HG03025 (cell line): ENCODE measurements around the gene BIN1.
A peak's percentile ranks its signal among the peaks of the same experiment; 100 is the strongest.

Source experiments
- ATAC-seq: cut with Tn5 transposase; IDR thresholded peaks from one replicate; pipeline ENCODE4 v1.9.1; 2021; ENCODE audit warnings: mild to moderate bottlenecking, moderate library complexity; ENCODE audit not compliant: unreplicated experiment, low FRiP score

The BIN1 gene

DNA sequence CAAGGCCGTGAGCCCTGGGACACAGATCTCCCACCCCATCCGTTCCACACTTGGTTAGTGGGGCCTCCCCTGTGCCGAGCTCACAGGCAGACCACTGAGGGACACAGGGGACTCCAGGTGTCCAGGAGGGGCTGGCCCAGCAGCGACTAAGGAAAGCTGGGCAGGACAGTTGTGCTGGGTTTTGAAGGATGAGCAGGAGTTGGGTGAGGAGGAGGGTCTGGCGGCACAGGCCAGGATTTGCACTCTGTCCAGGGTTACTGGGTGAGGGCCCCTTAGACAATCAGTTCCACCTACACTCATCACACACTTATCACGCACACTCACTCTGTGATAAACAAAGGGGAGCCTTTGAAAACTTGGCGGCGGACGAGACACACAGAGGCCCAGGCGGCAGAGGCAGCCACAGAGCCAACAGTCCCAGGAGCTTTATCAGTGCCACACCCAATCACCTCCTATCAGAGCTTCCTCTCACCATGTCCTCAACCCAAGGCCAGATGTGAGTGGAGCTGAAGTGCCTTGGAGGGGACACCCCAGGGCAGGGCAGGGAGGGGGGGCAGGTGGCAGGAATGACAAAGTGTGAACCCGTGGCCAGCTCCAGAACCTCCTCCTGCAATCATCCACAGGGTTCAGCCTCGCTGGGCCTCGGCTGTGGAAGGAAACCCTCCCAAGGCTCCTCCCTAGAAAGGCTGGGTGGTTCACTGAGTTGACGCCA, 26.6 kb downstream of the BIN1 start:
- no peak for ATAC-seq

DNA sequence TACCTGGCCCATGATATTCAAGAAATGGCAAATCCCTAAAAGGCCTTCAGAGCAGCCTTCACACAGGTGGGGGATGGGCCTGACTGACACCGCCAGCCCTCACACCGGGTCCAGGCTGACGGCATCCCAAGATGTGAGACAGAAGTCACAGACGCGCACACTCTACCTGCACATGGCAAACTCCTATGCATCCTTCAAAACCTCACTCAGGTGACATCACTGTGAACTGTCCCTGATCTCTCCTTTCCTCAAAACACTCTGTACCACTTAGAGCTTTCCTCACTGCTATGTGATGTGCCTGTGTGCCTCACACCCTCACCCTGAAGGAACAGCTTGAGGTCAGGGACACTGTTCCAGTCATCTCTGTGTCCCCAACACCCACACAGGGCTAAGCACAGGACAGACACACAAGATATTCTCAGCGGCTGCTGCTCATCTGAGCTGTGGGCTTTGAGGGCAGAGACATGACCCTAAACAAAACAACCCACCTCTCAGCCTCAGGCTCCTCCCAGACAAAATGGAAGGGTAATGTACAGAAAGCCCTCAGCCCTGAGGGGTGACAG, 27.5 kb downstream of the BIN1 start:
- no peak for ATAC-seq

DNA sequence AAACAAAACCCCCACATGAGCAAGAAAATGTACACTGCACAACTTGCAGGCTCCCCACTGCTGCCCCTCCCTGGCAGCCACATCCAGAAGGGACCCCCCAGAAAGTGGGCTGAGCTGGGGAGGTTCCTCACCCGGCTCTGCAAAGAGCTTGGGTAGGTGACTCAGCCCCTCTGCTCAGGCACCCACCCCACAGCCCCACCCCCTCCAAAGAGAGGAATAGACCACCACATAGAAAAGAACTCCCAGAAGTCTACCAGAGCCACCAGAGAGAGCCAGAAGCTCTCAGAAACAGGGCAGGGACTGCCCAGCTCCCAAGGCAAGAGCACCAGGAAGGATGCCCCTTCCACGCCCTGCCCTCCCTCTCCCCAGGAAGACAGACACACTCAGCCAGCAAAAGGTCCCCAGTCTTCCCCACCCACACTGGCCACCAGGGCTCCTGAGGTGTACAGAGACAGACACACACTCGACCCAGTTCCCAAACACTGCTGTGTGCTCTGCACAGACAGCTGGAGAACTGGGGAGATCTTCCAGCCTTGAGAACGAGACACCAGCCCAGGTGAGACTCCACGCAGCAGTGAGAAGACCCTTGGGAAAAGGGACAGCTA, 28.2 kb downstream of the BIN1 start:
- no peak for ATAC-seq

DNA sequence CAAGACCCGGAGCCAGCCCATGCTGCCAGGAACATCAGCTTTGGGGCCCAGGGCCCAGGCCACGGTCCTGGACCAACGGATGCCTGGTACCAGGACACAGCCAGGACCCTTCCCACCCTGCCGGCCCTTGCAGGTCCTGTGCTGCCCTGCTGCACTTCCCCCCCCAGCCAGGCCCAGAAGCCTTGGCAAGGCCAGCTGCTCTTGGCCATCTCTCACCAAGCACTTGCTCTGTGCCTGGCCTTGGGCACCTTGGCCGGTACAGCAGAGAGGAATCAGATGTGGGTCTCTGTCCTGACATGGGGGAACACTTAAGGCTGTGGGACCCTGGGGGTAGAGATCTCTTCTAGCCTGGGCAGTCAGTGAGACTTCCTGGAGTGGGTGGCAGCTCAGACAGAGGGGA, 28.9 kb downstream of the BIN1 start:
- ATAC-seq: no peak

DNA sequence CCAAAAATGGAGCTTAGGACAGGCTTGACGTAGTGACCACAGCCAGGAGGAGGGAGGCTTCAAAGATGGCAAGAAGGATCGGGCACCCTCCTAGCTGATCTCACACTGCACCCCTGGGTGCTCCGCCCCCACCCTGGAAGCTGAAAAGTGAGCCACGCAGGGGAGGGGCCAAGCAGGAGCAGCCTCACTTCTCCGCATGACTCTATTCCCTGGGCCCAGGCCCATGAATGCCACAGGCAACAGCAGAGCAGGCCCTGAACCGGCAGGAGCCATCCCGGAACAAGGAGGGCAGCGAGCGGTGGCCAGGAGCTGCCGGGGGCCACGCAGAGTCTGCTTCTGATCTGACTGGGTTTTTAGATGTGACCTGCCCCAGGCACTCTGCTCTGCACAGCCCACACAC, 30.0 kb downstream of the BIN1 start:
- no peak for ATAC-seq

DNA sequence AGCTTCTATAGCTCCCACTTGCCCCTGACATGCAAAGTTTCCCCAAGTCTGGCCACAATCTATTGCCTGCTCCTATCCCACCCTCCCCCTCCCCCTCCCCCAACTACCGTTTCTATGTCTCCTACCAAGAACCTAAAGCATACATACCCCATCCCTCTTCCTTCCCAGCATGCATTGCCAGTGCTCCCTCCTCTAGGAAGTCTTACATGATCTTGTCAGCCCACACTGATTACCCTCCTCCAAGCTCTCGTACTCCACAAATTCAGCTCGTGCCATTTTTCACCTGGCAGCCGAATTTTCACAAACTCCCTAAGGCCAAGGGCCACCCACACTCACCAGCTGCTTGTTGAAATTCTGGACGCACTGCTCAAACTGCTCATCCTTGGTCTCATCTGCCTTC, 30.7 kb downstream of the BIN1 start:
- ATAC-seq: no peak

DNA sequence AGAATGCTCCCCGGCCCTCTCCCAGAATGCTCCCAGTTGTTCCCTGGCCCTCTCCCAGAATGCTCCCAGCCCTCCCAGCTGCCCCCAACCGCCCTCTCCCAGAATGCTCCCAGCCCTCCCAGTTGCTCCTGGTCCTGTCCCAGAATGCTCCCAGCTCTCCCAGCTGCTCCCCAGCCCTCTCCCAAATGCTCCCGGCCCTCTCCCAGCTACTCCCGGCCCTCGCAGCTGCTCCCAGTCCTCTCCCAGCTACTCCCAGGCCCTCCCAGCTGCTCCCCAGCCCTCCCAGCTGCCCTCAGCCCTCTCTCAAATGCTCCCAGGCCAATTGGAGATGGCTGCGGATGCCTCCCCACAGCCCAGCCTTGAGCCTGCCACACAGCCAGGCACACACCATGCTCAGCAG, 31.1 kb downstream of the BIN1 start:
- ATAC-seq: no peak

DNA sequence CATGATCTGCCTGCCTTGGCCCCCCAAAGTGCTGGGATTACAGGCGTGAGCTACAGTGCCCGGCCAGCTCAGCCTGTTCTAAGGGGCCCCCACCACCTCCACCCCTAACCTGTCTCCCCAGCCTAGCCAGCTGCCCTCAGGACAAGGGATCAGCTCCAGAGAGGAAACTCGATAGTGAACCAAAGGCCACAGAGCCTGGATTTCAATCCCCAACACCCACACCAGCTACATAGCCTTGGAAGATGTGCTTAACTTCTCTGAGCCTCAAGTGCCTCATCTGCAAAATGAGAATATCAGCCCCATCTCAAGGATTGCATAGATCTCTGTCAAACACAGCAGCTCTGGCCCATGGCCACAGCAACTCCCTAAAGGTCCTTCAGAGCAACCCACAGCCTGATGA, 32.0 kb downstream of the BIN1 start:
- no peak for ATAC-seq

DNA sequence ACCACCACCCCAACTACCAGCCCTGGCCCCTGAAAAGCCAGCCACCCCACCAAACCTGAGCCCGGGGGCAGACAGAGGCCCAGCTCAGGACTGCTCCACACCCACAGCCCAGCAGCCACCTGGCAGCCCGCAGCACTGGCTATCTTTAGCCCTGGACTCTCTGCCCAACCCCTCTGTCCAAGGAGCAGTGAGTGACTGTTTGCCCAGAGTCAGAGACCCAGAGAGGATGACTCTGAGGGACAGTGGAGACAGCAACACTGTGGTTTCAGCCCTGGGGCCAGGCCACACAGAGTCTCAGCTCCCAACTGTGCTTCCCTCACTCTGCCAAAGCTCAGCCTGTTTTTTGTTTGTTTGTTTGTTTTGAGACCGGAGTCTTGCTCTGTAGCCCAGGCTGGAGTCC, 32.6 kb downstream of the BIN1 start:
- no peak for ATAC-seq

DNA sequence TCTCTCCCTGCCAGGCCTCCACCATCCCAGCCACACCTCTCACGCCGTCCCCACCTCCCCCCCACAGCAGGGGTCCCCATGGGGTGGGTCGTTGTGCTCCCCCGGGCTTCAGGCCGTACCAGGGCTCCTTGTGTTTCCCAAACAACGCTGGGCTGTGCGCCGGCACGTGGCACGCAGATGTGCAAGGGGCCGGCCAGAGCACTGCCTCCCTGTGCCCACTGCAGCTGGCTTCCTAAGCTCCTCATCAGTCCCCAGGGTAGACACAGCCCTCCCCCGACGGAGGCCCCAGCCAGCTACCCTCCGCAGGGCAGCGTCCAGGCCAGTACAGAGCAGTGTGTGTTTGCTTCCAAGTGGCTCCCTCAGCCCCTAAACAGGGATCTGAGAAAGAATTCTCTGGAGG, 34.0 kb downstream of the BIN1 start:
- ATAC-seq: no peak

DNA sequence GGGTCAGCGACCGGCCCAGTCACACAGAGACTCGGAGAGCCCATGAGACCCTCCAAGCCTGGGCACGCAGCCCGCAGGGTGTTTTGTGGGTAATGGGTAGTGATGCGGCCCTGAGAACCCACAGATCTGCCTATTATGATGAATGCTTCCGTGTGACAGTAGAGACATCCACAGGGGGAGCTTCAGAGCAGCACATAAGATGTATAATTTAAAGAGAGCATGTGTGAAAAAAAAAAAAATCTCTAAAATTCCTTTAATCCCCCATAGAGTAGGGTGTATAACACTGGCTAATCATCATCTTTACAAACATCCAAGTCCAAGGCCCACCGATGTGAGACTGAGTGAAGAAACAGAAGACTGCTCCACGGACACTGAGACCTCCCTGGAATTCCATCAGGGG, 34.6 kb downstream of the BIN1 start:
- ATAC-seq: no peak

DNA sequence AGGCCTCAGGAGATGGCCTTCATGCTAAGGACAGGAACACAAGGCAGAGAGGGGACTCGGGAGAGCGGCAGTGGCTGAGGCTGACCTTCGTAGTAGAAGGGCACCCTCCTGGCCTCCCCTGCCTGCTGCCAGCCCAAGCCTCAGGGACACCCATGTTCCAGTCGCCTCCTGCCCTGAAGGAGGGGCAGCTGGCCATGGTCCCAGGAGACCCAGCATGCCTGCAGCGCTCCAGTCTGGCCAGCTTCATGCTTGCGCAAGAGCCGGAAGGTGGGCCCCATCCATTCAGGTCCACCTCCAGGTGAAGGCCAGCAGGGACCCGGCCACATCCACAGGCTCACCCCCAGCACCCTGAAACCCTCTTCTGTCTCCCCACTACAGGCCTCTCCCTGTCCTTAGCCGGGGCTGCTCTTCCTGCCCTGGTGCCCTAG, 35.0 kb downstream of the BIN1 start:
- ATAC-seq: no peak

DNA sequence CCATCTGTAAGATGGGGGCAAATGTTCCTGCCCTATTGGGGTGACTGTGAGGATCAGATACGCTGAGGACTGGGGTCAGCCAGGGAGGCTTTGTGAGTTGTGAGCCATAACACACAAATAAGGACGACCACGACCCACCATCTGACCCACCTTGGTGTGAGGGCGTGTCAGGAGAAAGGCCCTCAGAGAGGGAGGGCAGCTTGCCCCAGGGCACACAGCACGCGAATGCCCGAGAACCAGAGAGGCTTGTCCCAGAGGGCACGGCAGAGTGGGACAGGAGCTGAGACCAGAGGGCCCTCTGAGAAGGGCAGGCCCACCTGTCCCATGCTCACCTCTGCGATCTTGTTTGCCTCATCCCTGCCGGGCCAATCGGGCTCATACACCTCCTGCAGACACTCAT, 36.7 kb downstream of the BIN1 start:
- ATAC-seq: no peak

DNA sequence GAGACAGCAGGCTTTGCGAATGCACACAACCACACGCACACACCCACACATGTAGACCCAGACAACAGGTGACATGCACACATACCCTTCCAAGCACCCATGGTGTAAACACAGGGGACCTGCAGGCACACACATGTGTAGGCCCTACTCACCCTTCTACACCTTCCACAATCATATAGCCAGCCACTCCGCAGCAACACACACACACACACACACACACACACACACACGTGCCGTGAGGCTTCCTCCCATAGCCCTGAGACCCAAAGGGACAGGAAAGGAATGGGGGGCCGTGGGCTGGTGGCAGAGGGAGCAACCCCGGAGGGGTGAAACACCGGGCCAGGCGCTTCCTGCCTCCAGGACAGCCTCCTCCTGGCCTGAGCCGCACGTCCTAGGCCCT, 37.4 kb downstream of the BIN1 start:
- ATAC-seq: no peak

DNA sequence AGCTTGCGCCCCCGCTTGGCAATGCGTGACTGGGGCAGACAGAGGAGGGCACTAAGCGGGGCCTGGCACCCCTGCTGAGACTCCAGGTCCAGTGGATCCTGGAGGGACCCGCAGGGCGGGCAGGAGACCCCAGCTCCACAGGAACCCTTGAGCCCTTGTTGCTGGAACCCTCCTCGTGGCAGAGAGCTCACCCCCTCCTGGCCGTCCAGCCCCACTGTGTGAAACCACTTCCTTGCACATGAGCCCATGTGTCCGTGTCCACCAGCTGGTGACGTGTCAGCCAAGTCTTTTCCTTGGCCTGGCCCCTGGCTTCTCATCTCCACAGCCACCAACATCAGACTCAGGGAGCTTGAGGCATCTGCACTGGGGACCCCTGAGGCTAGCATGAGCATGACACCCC, 38.0 kb downstream of the BIN1 start:
- no peak for ATAC-seq

DNA sequence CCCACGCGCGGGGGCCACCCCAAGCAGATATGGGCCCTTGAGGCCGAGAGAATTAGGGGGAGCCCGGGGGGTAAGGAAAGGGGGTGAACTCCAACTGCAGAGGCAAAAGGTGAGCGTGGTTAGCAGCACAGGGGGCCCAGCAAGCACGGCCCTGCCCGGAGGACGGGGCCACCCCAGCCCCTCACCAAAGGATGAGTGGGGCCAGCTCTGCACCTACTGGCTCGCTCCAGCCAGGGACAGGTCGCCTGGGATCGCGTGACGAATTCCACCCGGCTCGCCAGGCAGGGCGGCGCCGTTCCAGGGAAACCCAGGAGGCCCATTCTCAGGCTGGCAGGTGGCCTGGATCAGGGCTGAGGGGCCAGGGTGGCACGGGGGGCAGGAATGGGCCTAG, 38.6 kb downstream of the BIN1 start:
- no peak for ATAC-seq

DNA sequence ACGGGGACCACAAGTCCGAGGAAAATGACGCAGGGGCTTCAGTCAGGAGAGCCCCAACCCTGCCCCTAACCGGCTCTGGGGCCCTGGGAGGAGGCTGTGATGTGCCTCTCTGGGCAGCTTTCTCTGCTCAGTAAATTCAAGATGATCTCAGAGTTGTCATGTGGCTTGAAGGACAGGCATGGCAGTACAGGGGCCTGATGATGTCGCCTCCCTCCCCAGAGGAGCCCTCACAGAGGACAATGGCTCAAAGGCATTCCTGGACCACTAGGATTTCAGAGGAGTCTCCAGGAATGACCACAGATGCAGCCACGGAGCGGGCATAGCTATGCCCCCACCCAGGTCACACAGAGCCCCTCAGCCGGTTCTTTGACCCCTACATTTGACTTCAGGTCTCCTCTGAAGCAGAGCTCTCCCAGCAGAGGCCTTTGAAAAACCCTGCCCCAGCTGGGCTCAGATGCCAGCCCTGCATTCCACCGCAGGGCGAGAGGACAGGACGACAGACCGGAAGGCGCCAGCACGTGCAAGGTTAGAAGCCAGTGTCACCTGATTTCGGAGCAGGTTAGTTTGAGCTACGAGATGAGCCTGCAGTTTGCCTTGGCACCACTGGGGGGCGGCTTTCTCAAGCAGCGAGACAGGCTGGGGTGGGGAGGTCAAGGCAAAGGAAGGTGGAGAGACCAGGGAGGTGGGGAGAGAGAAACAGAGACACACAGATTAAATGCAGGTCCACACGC, 39.2 kb downstream of the BIN1 start:
- ATAC-seq: no peak

DNA sequence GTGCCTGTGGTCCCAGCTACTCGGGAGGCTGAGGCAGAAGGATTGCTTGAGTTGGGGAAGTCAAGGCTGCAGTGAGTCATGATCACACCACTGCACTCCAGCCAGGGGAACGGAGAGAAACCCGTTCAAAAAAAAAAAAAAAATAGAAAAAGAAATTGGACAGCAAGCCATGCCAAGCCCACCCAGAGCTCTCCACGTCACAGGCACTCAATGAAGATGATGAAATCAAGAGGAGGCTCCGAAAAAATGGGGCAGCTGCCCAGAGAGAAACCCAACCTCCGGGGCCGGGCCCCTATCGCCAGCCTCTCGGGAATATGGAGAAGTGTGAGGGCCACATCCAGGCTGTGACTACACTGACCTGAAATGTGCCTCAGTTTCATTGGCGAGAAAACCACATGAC, 40.0 kb downstream of the BIN1 start:
- no peak for ATAC-seq

DNA sequence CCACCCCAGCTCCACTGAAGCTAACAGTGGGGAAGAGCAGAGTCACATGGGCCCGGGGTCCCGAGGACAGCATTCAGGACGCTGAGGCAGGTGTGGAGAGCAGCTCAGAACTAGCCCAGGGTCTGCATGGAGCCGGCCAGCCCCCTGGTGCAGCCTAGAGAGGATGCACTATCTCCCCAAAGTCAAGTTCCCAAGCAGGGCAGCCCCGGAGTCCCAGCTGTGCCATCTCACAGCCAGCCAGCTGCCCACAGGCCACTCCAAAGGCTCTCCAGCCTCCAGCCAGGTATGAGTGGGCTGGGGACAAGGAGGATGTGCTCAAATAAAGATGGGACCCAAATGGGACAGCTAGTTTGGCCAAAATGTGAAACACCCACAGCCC, 41.0 kb downstream of the BIN1 start:
- ATAC-seq: no peak

DNA sequence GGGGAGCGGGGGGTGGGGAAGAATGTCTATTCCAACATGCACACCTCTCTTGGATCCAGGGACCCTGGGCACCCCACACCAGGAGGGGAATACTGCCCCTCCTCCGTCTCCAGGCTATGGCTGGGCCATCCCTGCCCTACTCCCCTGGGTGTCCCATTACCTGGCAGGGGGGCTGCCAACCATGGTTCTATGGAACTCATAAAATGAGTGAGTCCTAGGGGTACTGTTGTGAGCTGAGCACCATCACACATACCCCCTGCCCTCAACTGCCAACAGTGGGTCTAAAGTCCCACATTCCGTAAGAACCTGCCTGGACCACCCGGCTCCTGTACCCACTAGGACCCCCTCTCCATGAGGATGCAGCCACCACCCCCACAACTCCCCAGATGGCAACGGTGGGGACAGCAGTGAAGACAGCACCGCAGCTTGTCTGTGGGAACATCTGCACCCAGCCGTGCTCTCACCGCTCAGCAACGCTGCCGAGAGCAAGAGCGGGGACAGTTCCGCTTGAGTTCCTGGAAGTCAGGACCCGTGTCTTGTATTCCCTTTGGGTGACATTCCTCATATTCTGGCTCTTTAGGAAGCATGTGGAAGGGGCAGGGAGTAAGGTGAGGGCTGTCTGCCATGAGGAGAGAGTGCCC, 41.5 kb downstream of the BIN1 start:
- ATAC-seq: no peak

DNA sequence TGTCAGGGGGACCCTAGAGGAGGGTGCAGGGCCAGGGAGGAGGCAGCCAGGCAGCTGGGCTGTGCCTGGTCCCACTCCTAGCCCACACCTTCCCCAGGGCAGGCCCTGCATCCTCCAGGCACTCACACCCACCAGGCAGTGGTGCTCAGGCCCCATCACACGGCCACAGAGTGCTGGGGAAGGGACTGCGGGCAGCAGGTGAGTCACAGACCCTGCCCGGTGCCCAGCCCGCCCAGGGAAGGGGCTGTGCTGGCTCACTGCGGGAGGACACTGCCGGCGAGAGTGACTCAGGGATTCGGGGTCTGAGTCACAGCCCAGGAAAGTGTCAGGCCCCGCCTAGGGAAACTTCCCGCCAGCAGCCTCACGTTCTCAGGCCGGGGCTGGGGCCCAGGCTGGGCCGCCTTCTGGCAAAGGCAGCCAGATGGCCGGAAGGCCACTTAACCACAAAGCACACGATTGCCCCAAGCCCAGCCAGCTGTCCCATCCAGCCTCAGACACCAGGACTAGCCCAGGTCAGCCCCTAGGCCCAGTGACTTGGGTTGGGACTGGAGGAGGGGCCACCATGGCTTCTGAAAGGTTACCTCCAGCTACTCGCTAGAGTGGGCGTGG, 42.2 kb downstream of the BIN1 start:
- ATAC-seq: peak; percentile 73
